ENCODE results near the gene THAP5. TPM values are rescaled to one million over a fixed set of nuclear protein-coding genes. Genes with fewer than 3 reads are reported as not detected.
A peak's percentile ranks its signal among the peaks of the same experiment; 100 is the strongest.
"Not testable (repeated sequence)": the region's sequence is repeated elsewhere in the genome, so short reads cannot be mapped to it uniquely, and the experiment has no call there.

The THAP5 gene
- polyA plus RNA-seq, 3 donors = 34.9 to 43.3 (median 42.5) TPM

GRCh38 chr7:108557191-108557590 is 12.3 kb downstream of the THAP5 start:
- DNase-seq (ENCODE audit: extremely low read depth in 1 of 11, low read depth in 9 of 11, low spot score in 4 of 11) = no peak

GRCh38 chr7:108556665-108557064 is 12.8 kb downstream of the THAP5 start:
- not testable (repeated sequence) for DNase-seq (ENCODE audit: extremely low read depth in 1 of 11, low read depth in 9 of 11, low spot score in 4 of 11)

- not testable (repeated sequence) for DNase-seq (ENCODE audit: extremely low read depth in 1 of 11, low read depth in 9 of 11, low spot score in 4 of 11)
These were observed 21.2 kb downstream of the THAP5 start for GRCh38 chr7:108548141-108548896.

- no peak for DNase-seq (ENCODE audit: extremely low read depth in 1 of 11, low read depth in 9 of 11, low spot score in 4 of 11)
These were observed 28.0 kb downstream of the THAP5 start for GRCh38 chr7:108541478-108541877.

GRCh38 chr7:108538685-108539084 is 30.8 kb downstream of the THAP5 start:
- DNase-seq (ENCODE audit: extremely low read depth in 1 of 11, low read depth in 9 of 11, low spot score in 4 of 11) = not testable (repeated sequence)

GRCh38 chr7:108538236-108538635 is 31.3 kb downstream of the THAP5 start:
- not testable (repeated sequence) for DNase-seq (ENCODE audit: extremely low read depth in 1 of 11, low read depth in 9 of 11, low spot score in 4 of 11)

GRCh38 chr7:108537229-108537628 is 32.3 kb downstream of the THAP5 start:
- no peak for DNase-seq (ENCODE audit: extremely low read depth in 1 of 11, low read depth in 9 of 11, low spot score in 4 of 11)

GRCh38 chr7:108535744-108536143 is 33.8 kb downstream of the THAP5 start:
- DNase-seq (ENCODE audit: extremely low read depth in 1 of 11, low read depth in 9 of 11, low spot score in 4 of 11) = no peak

- no peak for DNase-seq (ENCODE audit: extremely low read depth in 1 of 11, low read depth in 9 of 11, low spot score in 4 of 11)
These were observed 34.2 kb downstream of the THAP5 start for GRCh38 chr7:108535257-108535656.

GRCh38 chr7:108533712-108534111 is 35.8 kb downstream of the THAP5 start:
- DNase-seq (ENCODE audit: extremely low read depth in 1 of 11, low read depth in 9 of 11, low spot score in 4 of 11) = no peak

GRCh38 chr7:108529341-108529740 is 40.2 kb downstream of the THAP5 start:
- no peak for DNase-seq (ENCODE audit: extremely low read depth in 1 of 11, low read depth in 9 of 11, low spot score in 4 of 11)

GRCh38 chr7:108528183-108528712 is 41.3 kb downstream of the THAP5 start:
- DNase-seq (ENCODE audit: extremely low read depth in 1 of 11, low read depth in 9 of 11, low spot score in 4 of 11) = no peak

- DNase-seq (ENCODE audit: extremely low read depth in 1 of 11, low read depth in 9 of 11, low spot score in 4 of 11) = no peak
These were observed 42.8 kb downstream of the THAP5 start for GRCh38 chr7:108526768-108527017.

- DNase-seq (ENCODE audit: extremely low read depth in 1 of 11, low read depth in 9 of 11, low spot score in 4 of 11) = peak; percentile 96 to 100 (median 99)
These were observed 43.3 kb downstream of the THAP5 start, which contains the start of gene PNPLA8 for GRCh38 chr7:108525985-108526767. TSS of gene PNPLA8 (minus strand) at chr7:108526135. CDS start at chr7:108515491, 10,644 bp downstream.

- peak in 3 of 11 donors; percentile 5 to 61 (median 15) for DNase-seq (ENCODE audit: extremely low read depth in 1 of 11, low read depth in 9 of 11, low spot score in 4 of 11)
These were observed 44.0 kb downstream of the THAP5 start for GRCh38 chr7:108525327-108525984.

GRCh38 chr7:108522780-108523179 is 46.7 kb downstream of the THAP5 start:
- no peak for DNase-seq (ENCODE audit: extremely low read depth in 1 of 11, low read depth in 9 of 11, low spot score in 4 of 11)

- no peak for DNase-seq (ENCODE audit: extremely low read depth in 1 of 11, low read depth in 9 of 11, low spot score in 4 of 11)
These were observed 51.6 kb downstream of the THAP5 start for GRCh38 chr7:108517951-108518350.

- no peak for DNase-seq (ENCODE audit: extremely low read depth in 1 of 11, low read depth in 9 of 11, low spot score in 4 of 11)
These were observed 53.9 kb downstream of the THAP5 start for GRCh38 chr7:108515630-108516029.

GRCh38 chr7:108515013-108515412 is 54.5 kb downstream of the THAP5 start:
- no peak for DNase-seq (ENCODE audit: extremely low read depth in 1 of 11, low read depth in 9 of 11, low spot score in 4 of 11)

All from renal cortex interstitium (tissue), 11 donors.